GM11168 (cell line): ENCODE measurements around the gene DCAF8.

Experiments
- in situ Hi-C: fragments of 300-500 bp; cut with MboI; formaldehyde crosslinking; loops from one replicate; pipeline ENCODE4 v1.12.0; 2022; ENCODE audit warnings: low sequenced_read_pairs; ENCODE audit not compliant: unreplicated experiment

The DCAF8 gene

DNA sequence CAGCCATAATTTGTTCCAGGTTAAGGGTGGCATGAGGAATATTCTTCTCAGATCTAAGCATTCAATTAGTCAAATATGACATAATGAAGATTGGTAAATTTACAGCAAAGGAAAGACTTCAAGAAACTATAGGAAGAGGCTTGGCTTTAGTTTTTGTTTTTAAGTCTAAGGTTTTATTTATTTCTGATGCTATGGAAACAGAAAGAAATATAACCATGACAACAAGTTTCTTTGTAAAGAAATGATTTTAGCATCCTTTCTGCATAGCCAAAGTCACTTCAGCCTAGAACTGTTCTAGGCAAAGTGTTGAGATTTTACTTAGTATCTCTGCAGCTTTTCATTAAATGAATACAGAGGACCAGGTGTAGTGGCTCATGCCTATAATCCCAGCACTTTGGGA, 29.4 kb downstream of the DCAF8 start:
- in situ Hi-C loops, result no loop called here

DNA sequence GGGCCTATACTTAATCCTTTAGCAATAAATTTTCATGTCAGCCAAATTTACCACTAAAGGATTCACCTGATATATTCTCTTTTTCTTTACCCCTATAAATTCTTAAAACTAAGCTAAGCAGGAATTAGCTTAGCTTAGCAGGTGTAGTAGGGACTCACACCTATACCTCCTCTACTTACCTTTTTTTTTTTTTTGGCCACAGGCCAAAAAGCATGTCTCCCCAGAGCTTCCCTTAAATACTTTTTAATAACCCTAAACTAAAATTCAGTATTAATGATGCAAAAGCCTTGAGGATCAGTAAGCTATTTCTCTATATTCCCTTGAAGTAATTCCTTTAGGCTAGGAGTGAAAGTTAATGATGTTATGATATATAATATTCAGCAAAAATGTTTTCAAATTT, 33.9 kb downstream of the DCAF8 start:
- in situ Hi-C loops, result no loop called here

DNA sequence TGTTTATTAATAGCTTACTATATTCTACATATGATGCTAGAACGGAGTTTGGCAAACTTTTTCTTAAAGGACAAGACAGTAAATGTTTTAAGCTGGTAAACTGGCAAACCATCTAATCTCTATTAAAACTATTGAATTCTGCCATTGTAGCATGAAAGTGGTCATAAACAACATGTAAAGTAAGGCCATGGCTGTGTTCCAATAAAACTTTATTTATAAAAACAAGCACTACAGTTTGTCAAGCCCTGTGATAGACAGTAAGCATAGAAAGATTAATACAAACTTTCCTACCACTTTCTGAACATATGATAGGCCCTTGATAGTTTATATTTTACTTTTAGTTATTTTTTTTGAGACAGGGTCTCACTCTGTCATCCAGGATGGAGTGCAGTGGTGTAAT, 34.8 kb downstream of the DCAF8 start:
- in situ Hi-C loops, result no loop called here

DNA sequence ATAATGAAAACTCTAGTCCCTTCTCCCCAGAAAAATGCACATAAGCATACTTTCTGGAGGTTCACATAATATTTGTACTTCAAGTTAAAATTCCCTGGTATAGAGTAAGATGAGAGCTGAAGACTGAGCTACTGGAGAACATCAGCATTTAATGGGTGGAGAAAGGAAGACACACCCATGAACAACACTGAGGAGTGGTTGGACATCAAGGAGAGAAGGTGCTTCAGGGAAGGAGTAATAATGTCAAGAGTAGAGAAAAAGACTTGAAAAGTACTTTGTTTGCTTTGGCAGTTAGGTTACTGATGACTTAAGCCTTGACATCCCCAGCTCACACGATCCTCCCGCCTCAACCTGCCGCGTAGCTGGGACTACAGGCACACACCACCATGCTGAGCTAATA, 35.3 kb downstream of the DCAF8 start:
- in situ Hi-C loops, result no loop called here

DNA sequence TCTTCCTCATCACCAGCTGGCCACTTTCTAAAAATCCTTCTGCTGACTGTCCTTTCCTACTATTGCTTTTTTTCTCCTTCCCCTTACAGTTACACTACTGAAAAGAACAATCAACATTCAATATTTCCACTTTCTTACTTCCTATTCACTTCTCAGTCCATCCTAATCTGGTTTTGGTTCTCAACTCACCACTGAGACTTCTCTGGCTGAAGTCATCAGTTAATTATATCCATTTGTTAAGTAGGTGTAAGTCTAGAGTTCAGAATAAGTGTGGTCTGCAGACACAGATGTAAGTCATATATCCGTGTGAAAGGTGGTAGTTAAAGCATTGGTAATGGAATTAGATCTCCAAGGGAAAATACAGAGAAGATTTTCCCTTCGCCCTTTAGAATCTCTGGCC, 35.7 kb downstream of the DCAF8 start:
- in situ Hi-C loops, result no loop called here

DNA sequence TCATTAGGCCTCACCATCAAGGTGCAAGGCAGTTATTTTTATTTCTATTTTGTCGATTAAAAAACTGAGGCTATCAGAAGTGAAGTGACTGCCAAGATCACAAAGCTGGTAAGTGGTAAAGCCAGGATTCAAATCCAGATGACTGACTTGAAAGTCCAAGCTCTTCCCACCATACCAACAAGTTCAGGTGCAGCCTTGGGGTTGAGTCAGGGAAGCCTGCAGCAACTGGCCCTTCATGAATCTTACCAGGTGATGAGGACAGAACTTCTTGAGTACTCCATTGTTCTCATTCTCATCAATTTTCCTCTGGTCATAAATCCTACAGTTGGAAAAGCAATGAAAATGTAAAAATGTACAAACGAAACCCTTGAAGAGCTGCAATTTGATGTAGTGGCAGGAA, 37.0 kb downstream of the DCAF8 start:
- in situ Hi-C loops, result no loop called here

DNA sequence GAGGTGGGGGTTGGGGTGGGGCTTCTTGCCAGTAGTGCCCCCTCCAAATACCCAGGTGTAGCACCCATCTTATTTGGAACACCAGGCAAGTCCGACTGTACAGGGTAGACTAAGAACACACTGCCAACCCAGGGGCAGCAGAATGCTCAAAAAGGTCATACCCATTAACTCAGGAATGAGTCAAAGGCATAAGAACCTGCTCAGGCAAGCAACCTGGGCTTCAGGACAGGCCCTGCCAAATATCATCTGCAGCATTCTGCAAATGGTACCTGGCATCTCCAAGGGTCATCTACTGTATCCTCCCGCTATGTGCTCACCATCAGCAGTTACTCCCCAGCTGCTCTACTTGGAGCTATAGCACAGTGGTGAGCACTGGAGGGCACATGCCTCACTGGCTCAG, 37.7 kb downstream of the DCAF8 start:
- in situ Hi-C loops, result no loop called here

DNA sequence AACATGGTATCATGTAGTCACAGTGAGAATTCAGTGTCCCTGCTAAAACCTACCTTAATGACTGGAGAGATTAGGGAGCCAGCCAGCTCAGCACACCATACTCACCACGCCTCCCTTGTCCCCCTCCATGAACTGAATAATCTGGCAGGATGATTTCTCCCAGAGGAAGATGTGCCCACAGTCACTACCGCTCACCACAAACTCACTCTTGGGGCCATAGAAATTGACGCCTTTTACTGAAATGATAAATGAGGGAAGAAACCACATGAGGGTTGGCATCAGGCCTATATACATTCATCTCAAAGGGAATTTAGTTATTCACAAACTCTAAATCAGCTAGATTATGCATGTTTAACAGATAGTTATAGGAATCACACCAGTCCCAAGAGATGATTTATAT, 39.8 kb downstream of the DCAF8 start:
- in situ Hi-C loops, result no loop called here

DNA sequence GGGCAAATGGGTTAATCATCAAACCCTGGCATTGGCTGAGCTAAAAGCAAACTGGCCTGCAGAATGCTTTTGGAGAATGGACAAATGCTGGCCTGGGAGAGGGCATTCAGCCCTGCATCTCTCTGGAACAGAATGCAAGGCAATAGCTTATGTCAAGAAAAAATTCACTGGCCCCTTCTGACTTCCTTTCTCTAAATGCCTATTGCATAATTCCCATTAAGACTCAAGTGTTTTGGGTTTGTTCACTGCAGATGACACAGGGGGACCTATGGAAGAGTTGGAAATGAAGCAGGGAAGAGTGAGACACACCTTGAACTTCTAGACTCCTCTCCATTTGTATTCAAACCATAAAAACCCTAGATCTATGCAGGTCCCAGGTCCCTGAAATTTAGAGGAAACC, 41.3 kb downstream of the DCAF8 start:
- in situ Hi-C loops, result no loop called here

DNA sequence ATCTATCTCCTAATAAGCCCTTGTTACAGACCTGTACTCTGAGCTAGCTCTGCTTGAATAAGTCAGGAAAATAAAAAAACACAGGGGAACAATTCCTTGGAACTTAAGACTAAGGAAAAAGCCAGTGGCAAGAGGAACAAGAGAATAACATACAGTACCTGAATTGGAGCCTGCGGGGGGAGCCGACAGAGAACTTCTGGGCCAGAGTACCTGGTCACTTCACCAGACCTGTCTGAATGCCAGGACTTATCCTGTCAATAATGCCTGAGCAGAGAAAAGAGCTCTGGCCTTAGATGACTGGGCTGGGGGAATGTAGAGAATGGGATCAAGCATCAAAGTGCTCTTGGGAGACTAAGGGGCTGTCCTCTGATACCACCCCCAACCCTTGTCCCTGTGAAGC, 42.0 kb downstream of the DCAF8 start:
- in situ Hi-C loops, result no loop called here

DNA sequence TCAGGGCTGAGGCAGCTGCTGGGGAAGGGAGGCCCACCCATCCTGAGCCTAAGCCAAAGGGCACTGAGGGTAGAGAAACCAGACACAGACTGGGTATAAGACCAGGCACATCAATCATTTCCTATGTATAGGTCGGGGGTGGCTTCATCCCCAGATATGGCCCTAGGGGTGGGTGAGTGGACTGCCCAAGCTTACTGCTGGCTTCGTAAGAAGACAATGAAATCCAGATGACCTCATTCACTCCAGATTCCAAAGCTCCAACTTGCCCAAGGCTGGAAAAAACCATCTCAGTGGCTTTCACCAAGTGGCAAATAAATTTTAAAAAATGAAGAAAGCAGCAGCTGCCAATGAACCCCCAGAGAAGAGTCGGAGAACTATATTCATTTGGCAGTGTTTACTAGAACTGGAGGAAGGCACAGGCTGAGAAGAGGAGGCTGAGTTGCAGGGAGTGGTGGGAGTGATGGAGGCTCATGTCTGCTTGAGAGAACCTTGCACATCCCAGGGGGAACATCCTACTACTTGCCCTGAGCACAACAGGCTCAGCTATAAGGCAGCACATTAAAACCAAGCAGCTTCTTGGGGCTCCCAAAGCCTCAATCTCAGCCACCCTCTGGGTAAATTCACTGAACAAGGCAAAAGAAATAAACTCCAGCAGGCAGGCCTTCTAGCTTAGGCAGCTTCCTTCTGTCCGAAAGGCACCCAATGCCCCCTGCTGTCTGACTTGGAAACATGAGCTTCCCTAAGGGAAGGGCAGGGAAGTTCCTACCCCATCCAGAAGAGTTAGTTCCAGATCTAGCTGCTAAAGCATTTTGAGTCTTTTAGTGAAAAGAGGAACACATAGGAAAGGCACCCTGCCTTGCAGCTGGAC, 43.1 kb downstream of the DCAF8 start:
- in situ Hi-C loops, result no loop called here

DNA sequence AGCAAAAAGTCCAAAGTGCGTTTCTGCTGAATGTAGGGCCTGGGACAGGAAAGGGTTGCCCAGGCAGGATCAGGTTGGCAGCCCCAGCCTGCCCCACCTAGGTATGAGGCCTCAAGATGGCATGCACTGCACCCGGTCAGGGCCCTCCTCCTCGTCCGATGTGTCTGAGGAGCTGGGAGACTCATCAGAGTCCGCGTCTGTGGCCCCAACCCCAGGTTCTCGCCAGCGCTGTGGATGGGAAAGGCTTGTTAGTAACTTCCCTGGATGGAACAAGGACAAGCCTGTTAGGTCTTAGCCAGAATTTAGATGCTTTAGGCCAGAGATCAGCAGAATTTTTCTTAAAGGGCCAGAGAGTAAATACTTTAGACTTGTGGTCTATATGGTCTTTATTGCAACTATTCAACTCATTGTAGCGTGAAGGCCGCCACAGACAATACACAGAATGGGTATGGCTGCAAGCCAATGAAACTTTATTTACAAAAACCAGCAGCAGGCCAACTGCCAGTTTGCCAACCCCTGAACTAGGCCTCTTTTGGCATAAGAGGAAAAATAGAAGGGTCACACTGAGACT, 44.8 kb downstream of the DCAF8 start:
- in situ Hi-C loops, result no loop called here

DNA sequence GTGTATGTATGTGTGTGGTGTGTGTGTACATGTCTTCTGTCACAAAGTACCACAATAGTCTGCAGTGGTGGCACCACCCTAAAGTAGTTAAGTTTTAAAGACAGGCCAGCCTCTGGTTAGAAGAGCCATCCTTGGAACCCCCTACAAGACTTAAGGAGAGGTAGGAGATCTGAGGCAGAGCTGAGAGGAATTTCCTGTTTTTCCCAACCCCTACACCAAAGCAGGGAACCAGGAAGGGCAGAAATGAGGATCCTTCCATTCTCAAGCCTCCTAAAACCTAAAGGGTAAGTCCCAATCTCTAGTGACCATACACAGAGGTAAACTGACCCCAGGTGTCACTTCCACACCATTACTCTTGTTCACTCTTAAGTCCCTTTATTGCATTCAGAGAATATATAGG, 46.0 kb downstream of the DCAF8 start:
- in situ Hi-C loops, result no loop called here

DNA sequence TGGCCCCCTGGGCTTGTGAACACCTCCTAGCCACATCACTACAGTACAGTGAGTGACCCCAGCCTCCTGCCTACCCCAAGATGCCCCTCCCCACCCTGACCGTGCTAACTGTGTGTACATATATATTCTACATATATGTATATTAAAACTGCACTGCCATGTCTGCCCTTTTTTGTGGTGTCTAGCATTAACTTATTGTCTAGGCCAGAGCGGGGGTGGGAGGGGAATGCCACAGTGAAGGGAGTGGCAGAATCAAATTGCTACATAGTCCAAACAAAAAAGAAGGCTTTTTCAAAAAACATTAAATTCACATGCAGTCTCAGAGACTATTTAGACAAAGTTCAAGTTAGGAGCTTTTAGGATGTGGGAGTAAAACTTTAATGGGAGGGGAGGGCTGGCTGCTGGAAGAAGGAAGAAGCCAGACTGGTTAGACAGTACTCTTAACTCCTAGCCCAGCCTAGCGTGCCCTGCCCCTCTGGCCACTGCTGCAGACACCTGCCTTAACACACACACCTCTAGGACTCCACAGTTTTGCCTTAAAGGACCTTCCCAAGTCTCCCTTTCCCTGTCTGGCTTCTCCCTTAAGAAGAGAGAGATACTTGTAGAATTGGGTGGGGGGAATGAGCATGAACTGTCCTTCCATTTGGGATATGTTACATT, 47.7 kb downstream of the DCAF8 start:
- in situ Hi-C loops, result no loop called here

DNA sequence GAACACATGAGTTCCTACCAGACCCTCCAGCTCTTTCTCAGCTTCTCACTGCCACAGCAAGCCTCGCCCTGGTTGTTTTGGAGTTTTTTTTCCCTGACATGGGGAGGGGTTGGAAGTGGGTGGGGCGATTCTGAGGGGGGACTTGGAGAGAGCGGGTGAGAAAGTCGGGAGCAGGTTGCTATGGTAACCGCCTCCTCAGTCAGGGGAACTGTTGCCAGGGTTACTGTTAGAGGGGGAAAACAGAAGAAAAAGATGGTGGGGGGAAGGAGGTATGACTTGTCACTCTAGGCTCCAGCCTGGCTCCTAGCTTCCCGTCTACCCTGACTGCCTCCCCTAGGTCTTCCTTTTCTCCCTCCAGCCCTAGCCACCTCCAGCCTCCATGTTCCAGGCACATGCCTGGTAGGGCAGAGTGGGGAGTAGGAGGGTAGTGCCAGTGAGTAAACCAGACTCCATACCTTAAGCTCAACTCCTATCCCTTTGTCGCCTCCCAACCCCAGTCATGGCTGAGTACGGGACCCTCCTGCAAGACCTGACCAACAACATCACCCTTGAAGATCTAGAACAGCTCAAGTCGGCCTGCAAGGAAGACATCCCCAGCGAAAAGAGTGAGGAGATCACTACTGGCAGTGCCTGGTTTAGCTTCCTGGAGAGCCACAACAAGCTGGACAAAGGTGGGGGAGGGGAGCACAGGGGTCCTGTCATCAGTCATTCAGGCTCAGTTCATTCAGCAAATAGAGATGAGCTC, 51.1 kb downstream of the DCAF8 start:
- in situ Hi-C loops, result no loop called here

DNA sequence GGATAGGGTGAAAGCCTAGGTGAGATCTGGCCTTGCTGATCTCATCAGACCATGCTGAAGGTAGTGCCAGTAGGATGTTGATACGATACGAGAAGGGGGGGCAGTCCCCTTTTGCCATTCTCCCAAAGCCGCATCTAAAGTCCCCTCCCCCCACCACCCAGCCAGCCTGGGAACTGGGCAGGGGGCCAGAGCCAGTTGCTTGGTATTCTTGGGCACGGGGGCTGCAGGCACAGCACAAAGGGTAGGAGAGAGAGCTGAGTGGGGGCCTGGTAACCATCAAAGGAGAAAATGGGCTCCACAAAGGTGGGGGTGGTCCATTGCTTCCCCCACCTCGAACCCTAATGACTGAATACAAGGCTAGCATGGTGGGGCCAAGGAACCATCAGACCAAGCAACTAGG, 51.8 kb downstream of the DCAF8 start:
- in situ Hi-C loops, result no loop called here

DNA sequence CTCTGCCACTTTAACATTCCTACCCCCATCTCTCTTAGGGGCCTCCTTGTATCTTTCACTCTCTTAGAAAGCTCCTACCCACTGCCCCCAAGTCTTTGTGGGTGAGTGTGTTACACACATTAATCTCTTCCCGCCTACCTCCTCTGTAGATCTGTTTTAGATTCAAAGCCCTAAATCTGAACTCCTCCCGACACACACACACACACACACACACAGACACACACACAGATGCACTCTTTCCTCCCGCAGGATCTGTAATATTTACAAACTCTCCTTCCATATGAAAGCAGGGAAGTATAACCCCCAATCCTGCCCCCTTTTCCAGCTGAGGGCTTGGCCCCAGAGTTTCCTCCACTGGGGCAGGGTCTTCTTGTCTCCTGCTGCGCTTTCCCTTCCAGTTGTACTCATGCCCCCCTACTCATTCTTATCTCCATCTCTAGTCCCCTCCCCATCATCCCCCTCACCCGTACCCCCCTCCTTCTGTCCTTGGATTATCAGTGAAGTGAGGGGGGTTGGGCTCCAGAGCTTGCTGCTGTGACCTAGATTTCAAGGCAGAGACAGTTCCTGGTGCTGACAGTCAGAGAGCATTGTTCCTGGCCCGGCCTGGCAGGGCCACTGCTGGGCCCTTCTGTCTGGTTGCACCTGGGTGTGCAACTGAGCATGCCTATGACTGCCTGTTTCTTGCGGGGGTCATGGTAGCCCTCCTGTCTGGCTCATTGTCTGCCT, 52.9 kb downstream of the DCAF8 start:
- in situ Hi-C loops, result no loop called here

DNA sequence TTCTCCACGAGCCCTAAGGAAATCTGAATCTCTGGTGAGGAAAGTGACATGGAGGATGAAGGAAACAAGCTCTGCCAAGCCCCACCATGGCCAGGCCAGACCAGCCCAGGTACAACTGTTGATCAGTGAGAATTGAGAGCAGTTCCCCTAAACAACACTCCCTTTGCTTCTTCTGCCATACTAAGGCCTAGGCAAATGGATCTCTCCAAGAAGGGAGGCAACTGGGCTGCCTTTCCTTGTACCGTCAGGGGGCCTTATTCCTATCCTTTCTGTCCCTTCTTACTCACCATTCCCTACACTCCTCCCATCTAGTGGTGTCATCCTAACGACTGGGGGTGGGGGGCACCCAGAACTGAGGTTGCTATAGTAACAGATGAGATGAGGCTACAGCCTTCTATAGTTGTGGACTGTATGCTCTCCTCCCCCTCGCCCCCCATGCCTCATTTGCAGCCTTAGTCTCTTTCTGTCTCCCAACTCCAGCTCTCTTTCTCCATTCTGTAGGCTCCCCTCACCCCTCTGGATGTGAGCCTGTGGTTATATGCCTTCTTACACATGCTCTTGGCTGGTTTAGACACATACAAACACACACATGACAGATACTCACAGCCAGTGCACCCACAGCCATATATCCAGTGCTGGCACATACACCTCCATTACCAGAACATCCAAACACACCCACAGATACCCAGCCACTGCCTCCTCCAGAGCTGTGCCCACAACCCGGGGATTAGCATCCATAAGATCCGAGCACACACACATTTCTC, 53.6 kb downstream of the DCAF8 start:
- in situ Hi-C loops, result no loop called here

DNA sequence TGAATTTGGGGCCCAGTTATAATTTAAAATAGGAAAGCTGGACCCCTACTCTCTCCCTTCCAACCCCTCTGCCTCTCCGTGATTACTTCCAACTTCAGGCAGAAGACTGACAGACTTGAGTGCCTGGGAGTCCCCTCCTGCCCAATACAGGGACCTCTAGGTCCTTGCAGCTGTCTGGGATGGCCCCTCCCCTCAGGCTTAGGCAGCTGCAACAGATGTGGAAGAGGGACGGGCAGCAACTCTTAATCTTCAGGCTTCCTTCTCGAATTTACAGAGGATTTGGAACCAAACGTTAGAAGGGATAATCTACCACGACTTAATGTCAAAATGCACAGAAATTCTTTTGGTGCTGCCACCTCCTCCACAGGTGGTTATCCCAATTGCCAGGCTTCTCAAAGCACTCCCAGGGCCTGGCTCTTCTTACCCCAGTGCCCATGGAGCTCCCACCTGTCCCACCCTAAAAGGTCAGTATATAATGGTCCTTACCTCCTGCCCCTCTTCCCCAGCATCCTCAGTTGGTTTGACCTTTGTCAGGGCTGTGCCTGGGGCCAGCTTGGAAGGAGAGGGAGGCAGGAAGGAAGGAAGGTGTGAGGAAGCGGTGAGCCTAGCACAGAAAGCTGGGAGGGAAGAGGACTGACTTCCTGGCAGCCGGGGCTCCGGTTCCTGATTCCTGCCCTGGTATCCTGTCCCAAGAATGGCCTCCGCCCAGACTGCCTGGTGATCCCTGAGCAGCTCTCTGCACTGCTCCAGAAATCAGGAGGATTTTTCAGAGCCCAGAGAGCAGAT, 54.4 kb downstream of the DCAF8 start:
- in situ Hi-C loops, result no loop called here
